ENCODE data around the gene KRTAP2-4. TPM values are rescaled to one million over a fixed set of nuclear protein-coding genes. Genes with fewer than 3 reads are reported as not detected.
"Not testable (repeated sequence)": the region's sequence is repeated elsewhere in the genome, so short reads cannot be mapped to it uniquely, and the experiment has no call there.

The KRTAP2-4 gene
- polyA plus RNA-seq, 4 donors: not detected

GRCh38 chr17:41073676-41074075 lies 8.0 kb upstream of the KRTAP2-4 start:
- no peak for DNase-seq (ENCODE audit: low read depth in 4 of 4, low spot score in 2 of 4)

- no peak for DNase-seq (ENCODE audit: low read depth in 4 of 4, low spot score in 2 of 4)
Measured at GRCh38 chr17:41071606-41072360, 6.1 kb upstream of the KRTAP2-4 start.

- DNase-seq (ENCODE audit: low read depth in 4 of 4, low spot score in 2 of 4): no peak
Measured at GRCh38 chr17:41069031-41069430, 3.4 kb upstream of the KRTAP2-4 start.

- DNase-seq (ENCODE audit: low read depth in 4 of 4, low spot score in 2 of 4): no peak
Measured at GRCh38 chr17:41067281-41067680, 1.6 kb upstream of the KRTAP2-4 start.

GRCh38 chr17:41065016-41065689 lies 526 bp downstream of the KRTAP2-4 start:
- not testable (repeated sequence) for DNase-seq (ENCODE audit: low read depth in 4 of 4, low spot score in 2 of 4)

GRCh38 chr17:41064301-41064700 lies 1.4 kb downstream of the KRTAP2-4 start:
- no peak for DNase-seq (ENCODE audit: low read depth in 4 of 4, low spot score in 2 of 4)

DNA sequence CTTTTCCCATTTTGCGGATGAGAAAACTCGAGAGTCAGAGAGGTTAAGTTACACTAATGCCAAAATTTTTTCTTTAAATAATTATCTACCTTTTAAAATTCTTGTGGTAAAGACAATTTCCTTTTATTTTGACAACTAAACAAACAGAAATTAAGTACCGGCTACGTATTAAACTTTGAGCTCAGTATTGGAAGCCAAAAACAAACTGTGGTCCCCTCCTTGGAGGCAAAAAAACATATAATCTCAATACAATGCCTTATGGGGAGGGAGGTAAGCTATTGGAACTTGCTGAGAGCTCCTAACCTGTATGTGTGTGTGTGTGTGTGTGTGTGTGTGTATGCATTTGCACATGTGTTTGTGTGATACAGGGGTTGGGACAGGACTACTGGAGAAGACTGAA lies 2.2 kb downstream of the KRTAP2-4 start:
- DNase-seq (ENCODE audit: low read depth in 4 of 4, low spot score in 2 of 4): no peak

- no peak for DNase-seq (ENCODE audit: low read depth in 4 of 4, low spot score in 2 of 4)
Measured at GRCh38 chr17:41061964-41062363, 3.7 kb downstream of the KRTAP2-4 start.

DNA sequence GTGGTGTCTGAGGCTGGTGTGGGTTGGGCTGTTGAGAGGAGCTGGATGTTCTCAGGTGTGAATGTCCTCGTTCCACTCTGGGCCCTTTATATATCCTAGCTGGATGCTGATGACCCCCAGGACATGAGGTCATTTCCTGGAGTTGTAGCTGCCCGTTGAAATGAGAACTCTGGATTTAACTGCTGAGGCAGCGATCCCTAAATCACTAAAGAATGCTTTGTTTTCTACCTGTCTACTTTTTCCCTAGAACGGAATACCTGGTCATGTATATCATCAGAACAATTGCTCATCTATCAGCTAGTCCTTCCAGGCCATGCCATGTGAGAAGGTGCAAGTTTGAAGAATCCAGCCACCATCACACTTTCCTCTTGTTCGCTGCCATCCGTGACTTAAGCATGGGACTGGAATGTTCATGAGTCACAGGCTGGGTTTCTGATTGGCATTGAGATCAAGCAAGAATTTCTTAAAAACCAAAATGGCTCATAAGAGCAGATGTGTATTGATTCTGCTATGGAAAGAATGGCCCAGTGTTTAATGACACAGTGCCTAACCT lies 5.6 kb downstream of the KRTAP2-4 start, which contains the start of gene KRTAP2-3:
TSS of gene KRTAP2-3 (minus strand) at position 63 of the 553 bp plus-strand sequence. CDS start 64 bp downstream, outside the sequence.
- DNase-seq (ENCODE audit: low read depth in 4 of 4, low spot score in 2 of 4): no peak

DNA sequence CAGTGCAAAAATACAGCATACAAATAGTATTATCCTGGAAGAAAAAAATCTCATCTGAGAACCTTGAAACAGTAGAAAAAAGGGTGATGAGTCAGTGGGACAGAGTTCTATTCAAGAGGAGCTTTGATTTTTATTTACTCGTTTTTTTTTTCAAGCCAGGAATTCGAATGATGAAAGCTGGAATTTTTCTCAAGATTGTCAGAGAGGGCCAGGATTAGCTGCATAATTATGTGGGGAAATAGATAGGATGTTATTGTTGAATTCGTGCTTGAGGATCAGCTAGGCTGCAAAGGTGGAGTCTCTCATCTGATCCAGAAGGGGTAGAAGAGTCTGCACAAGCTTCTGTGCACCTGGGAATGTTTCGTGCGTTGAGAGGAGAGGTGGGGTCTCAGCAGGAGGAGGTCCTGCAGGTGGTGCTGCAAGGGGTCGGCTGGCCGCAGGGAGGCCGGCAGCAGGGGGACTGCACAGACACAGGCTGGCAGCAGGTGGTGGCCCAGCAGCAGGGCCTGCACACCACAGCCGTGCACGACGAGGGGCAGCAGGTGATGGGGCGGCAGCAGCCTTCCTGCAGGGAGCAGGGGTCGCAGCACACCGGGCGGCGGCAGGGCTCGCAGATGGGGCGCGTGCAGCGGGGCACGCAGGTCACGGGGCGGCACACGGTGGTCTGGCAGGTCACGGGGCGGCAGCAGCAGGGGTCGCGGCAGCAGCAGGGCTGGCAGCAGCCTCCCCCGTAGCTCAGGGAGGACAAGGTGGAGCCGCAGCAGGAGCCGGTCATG lies 6.2 kb downstream of the KRTAP2-4 start:
- not testable (repeated sequence) for DNase-seq (ENCODE audit: low read depth in 4 of 4, low spot score in 2 of 4)

GRCh38 chr17:41058741-41059140 lies 6.9 kb downstream of the KRTAP2-4 start:
- no peak for DNase-seq (ENCODE audit: low read depth in 4 of 4, low spot score in 2 of 4)

GRCh38 chr17:41057547-41057946 lies 8.1 kb downstream of the KRTAP2-4 start:
- DNase-seq (ENCODE audit: low read depth in 4 of 4, low spot score in 2 of 4): no peak

- DNase-seq (ENCODE audit: low read depth in 4 of 4, low spot score in 2 of 4): not testable (repeated sequence)
Measured at GRCh38 chr17:41055130-41055529, 10.5 kb downstream of the KRTAP2-4 start, which contains the start of gene KRTAP2-2. TSS of gene KRTAP2-2 (minus strand) at chr17:41055230. CDS start at chr17:41055211, 19 bp downstream.

GRCh38 chr17:41054556-41054955 lies 11.1 kb downstream of the KRTAP2-4 start:
- DNase-seq (ENCODE audit: low read depth in 4 of 4, low spot score in 2 of 4): not testable (repeated sequence)

- DNase-seq (ENCODE audit: low read depth in 4 of 4, low spot score in 2 of 4): peak in 2 of 4 donors; percentile 6 to 19
Measured at GRCh38 chr17:41054025-41054424, 11.7 kb downstream of the KRTAP2-4 start.

GRCh38 chr17:41052566-41052965 lies 13.1 kb downstream of the KRTAP2-4 start:
- no peak for DNase-seq (ENCODE audit: low read depth in 4 of 4, low spot score in 2 of 4)

DNA sequence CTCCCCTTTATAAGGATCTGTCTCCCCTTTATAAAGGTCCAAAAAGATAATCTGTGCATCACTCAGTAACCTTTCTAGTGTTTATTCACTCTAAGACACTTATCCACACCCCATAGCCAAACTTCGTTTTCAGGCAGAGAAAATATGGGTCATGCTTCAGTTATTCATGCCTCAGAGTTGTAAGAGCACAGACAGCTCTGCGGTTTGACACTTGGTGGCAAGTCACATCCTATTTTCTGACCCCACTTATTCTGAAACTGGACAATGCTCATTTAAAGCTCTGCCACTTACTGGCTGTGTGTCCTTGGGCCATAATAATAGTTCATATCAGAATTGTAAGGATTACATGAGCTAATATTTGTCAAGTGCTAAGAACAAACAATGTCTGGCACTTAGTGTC lies 16.6 kb downstream of the KRTAP2-4 start:
- no peak for DNase-seq (ENCODE audit: low read depth in 4 of 4, low spot score in 2 of 4)

- DNase-seq (ENCODE audit: low read depth in 4 of 4, low spot score in 2 of 4): no peak
Measured at GRCh38 chr17:41048441-41048840, 17.2 kb downstream of the KRTAP2-4 start.

- not testable (repeated sequence) for DNase-seq (ENCODE audit: low read depth in 4 of 4, low spot score in 2 of 4)
Measured at GRCh38 chr17:41046735-41047465, 18.8 kb downstream of the KRTAP2-4 start, which contains the start of gene KRTAP2-1. TSS of gene KRTAP2-1 (minus strand) at chr17:41047316. CDS start at chr17:41047267, 49 bp downstream.

DNA sequence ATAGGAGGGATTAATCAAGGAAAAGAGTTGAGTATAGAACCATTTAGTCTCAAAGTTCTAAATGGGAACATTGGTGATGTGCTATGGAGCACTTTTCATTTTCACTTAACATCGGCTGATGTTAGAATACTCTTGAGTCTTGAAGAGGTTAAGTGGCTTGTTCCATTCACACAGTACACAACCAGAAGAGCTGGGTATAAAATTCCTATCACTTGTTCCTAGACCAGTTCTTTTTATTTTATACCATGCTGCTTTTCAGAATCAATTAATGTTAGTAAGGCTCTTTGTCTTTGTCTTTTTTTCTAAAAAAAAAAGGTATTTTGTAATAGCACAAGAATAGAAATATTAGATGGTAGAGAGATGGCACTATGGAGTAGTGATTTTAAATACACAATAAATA lies 22.7 kb downstream of the KRTAP2-4 start:
- DNase-seq (ENCODE audit: low read depth in 4 of 4, low spot score in 2 of 4): no peak
